C4-2B (cell line): ENCODE measurements around the gene SRC.

Source experiments
- CTCF ChIP-seq: fragments of 450-650 bp; conservative IDR thresholded peaks from 2 replicates; pipeline ENCODE4 v1.5.1; 2017; ENCODE audit warnings: mild to moderate bottlenecking
- ZFX ChIP-seq: fragments of 450-650 bp; IDR thresholded peaks from 2 replicates; pipeline ENCODE4 v1.6.1; 2017

GRCh38 chr20:37311710-37312355, 34.1 kb upstream of the SRC start:
- TF ChIP-seq CTCF (no peak), ZFX (no peak)
